HG02678 (cell line): ENCODE measurements around the gene PIK3C2B.
"Not testable (repeated sequence)": the region's sequence is repeated elsewhere in the genome, so short reads cannot be mapped to it uniquely, and the experiment has no call there.

Source experiments
- ATAC-seq: cut with Tn5 transposase; IDR thresholded peaks from one replicate; pipeline ENCODE4 v1.9.1; 2021; ENCODE audit warnings: mild to moderate bottlenecking, moderate library complexity; ENCODE audit not compliant: unreplicated experiment

Gene PIK3C2B, protein sequence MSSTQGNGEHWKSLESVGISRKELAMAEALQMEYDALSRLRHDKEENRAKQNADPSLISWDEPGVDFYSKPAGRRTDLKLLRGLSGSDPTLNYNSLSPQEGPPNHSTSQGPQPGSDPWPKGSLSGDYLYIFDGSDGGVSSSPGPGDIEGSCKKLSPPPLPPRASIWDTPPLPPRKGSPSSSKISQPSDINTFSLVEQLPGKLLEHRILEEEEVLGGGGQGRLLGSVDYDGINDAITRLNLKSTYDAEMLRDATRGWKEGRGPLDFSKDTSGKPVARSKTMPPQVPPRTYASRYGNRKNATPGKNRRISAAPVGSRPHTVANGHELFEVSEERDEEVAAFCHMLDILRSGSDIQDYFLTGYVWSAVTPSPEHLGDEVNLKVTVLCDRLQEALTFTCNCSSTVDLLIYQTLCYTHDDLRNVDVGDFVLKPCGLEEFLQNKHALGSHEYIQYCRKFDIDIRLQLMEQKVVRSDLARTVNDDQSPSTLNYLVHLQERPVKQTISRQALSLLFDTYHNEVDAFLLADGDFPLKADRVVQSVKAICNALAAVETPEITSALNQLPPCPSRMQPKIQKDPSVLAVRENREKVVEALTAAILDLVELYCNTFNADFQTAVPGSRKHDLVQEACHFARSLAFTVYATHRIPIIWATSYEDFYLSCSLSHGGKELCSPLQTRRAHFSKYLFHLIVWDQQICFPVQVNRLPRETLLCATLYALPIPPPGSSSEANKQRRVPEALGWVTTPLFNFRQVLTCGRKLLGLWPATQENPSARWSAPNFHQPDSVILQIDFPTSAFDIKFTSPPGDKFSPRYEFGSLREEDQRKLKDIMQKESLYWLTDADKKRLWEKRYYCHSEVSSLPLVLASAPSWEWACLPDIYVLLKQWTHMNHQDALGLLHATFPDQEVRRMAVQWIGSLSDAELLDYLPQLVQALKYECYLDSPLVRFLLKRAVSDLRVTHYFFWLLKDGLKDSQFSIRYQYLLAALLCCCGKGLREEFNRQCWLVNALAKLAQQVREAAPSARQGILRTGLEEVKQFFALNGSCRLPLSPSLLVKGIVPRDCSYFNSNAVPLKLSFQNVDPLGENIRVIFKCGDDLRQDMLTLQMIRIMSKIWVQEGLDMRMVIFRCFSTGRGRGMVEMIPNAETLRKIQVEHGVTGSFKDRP (N-terminal part only)

DNA sequence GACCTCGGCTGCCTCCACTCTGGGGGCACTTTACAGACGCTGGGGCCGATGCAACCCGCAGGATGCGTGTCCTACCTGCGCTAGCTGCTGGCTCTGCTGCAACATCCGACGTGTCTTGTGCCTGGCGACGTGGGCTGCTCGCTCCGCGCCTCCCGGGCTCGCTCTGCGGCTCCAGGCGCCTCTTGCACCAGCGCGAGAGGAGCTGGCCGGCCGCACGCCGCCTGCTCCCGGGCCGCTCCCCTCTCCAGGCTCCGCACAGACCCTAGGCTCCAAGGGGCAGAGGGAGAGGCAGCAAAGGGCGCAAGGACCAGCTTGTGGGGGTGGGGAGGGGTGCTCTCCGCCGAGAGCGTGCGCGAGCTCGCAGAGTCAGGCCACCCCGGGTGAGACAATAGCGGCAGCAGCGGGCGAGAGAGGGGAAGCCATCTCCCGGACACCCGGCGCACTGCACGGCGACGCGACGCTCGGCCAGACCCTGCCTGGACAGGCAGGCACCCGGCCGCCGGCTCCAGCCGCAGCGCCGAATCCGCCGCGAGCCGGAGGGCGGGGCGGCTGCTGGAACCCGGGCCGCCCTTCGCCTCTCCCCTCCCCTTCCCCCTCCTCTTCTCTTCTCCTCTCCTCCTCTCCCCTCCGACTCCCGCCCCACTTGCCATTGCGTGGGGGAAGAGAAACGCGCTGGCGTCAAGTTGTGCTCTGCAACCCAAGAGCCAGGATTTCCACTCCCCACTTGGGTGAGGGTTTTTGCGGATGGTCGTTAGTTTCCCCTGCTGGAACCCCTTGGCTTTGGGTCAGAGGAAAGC is at the start of gene PIK3C2B:
Gene PIK3C2B (minus strand): TSS at position 525 of the 797 bp plus-strand sequence. CDS start 25,003 bp downstream, outside the sequence.
- ATAC-seq = peak; percentile 80

DNA sequence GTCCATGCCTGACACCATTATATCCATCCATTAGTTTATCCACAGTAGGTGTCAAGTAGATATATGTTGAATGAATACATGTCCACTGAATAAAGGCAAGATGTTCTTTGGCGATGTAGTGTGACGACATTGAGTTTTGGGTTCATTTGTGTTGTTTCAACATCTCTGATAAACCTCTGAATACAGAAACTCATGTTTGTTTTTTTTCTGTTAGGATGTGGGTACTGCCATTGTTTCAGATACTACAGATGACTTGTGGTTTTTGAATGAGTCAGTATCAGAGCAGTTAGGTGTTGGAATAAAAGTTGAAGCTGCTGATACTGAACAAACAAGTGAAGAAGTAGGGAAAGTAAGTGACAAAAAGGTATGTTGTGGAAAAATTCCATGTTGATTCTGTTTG is 49.7 kb upstream of the PIK3C2B start:
- no peak for ATAC-seq

DNA sequence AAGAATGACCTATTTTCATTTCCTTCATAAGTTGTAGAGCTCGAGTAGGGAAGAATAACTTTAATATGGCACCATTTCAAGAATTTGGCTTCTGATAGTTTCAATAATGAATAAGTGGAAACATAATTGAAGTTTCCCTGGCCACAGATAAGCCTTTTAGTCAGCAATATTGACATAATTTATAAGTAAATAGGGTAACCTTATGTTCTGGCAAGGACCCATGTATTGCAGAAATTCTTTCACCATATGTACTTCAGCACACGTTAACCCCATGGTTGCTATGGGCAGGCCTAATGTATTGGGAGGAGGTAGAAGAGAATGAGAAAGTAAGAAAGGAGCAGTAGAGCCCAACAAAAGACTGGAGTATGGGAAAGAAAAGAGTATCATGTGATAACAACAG is 47.0 kb upstream of the PIK3C2B start:
- no peak for ATAC-seq

DNA sequence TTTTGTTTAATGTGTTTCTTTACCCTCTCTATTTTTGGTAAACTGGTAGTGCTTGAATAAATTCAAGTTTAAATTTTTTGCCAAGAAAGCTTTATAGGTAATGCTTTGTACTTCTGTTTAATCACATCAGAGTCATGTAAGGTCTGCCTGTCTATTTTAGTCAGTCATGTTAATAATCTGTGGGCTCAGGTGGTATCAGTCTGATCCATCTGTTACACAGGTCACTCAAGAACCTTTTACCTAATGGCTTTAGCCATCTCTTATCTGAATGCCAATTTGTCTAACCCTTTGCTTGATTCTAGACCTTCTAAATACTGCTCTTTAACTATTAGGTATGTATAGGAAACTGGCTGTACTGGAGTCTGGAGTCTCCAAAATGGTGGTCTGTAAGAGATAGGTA is 38.2 kb upstream of the PIK3C2B start:
- no peak for ATAC-seq

DNA sequence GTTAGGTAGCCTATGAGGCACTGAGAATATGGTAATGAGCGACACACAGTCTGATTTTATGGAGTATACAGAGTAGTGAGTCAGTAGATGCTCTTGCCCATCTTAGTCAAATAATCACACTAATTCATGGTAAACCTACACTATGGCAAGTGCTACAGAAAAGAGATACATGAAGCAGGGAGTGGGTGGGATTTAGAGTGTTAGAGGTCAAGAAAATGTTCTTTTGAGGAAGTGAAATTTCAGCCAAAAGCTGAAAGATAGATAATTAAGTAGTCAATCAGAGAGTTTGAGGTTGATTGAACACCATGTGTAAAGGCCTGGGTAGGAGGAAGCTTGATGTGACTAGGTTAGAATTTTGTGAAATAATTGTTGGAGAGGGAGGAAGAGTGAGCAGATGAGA is 36.3 kb upstream of the PIK3C2B start:
- ATAC-seq = peak; percentile 85

DNA sequence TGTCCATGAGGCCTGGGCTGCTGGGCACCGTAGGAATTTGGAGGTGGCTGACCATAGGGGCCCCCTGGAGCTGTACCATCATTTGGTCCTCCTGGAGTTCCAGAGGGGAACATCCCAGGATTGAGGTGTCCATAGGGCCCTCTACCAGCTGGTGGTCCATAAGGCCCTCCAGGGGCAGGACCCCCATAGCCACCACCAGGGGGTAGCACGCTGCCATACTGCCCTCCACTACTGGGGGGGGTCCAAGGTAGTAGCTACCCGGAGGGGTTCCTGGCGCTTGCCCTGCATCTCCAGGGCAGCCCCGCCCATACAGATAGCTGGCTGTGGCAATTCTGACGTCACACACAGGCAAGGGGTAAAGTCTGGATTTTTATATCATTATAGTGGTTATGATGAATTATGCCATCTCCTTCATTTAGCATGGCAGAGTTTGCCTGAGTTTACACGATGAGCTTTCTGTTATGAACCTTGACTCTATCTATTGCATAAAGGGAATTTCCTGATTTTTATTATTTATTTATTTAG is 34.8 kb upstream of the PIK3C2B start:
- no peak for ATAC-seq

DNA sequence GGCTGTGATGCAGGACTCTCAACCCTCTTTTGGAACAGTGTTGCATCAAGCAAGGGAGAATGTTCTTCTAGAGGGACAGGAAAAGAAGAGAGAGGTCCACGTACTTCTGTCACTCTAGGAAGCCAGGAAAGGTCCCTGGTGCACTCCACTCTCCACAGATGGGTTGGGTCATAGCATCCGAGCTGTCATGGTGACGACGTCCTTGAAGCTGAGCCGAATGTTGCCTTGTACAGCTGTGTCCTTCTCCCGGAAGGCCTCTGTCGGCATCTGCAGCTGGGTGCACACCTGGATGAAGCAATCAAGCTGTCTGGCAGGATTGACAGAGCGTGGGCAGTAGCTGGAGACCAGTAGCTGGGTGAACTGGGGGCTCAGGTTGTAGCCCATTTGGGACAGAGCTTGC is 34.1 kb upstream of the PIK3C2B start:
- no peak for ATAC-seq

DNA sequence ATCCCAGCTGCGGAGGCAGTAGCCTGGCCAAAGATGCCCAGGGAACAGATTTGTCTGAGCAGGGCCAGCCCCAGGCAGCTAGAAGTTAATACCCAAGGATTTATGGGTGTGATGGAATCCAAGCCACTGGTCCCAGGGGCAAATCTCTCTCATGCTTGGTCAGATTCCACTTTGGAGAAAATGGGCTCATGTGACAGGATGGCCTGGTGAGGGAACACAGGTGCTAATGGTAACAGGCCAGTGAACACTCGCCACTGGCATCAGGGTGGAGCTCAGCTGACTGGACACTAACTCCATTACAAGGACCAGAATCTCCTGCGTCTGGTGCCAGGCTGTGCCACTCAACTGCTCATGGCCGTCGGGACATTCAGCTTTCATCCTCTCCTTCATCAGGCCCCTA is 33.6 kb upstream of the PIK3C2B start:
- ATAC-seq = no peak

DNA sequence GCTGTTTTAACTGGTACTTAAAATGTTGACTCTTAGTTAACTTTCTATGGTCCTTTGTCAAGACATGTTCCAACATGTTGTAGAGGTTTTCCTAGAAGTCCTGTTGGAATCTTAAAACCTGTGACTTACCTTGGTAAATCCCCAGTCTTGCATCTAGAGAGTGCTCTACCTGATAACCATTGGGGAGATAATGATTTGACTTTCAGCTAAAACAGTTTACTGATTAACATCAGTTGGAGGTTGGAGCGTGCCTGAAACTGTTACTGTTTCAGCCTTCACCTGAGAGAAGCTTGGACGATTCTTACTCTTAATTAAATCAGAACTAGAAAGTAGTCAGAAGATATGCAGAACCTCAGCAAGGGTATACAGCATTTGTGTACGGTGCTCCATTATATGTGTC is 30.4 kb upstream of the PIK3C2B start:
- peak; percentile 54 for ATAC-seq

DNA sequence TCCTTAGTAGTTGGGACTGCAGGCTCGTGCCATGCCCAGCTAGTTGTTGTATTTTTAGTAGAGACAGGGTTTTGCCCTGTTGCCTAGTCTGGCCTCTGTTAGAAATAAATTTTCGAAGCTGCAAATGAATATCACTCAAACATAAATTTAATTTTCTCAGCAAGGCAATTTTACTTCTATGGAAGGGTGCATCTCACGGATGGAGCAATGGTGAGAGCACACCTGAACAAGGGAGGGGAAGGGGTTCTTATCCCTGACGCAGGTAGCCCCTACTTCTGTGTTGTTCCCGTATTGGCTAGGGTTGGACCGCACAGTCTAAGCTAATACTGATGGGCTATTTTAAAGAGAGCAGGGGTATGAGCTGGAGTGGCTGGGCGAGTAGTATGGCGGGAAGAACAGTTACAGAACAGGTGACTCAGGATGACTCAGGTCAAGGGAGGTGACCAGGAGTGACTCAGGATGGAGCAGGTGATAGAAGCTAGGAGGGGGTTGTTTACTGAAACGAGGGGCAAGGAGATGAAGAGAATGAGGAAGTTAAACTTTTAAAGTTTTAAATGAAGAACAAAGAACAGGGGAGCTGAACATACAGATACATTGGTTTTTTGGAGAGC is 29.1 kb upstream of the PIK3C2B start:
- ATAC-seq = no peak

DNA sequence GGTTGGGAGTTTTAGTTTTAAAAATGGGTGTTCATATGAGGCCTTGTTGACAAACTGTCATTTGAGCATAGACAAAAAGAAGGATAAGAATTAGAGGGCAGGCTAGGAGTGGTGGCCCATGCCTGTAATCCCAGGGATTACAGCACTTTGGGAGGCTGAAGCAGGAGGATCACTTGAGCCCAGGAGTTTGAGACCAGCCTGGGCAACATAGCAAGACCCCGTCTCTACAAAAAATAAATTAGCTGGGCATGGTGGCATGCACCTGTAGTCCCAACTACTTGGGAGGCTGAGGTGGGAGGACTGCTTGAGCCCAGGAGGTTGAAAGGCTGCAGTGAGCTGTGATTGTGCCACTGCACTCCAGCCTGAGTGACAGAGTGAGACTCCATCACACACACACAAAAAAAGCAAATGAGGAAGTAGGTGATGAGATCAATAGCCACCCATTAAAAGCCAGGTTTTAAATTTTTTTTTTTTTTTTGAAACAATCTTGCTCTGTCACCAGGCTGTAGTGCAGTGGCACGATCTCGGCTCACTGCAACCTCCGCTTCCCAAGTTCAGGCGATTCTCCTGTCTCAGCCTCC is 27.4 kb upstream of the PIK3C2B start:
- not testable (repeated sequence) for ATAC-seq

DNA sequence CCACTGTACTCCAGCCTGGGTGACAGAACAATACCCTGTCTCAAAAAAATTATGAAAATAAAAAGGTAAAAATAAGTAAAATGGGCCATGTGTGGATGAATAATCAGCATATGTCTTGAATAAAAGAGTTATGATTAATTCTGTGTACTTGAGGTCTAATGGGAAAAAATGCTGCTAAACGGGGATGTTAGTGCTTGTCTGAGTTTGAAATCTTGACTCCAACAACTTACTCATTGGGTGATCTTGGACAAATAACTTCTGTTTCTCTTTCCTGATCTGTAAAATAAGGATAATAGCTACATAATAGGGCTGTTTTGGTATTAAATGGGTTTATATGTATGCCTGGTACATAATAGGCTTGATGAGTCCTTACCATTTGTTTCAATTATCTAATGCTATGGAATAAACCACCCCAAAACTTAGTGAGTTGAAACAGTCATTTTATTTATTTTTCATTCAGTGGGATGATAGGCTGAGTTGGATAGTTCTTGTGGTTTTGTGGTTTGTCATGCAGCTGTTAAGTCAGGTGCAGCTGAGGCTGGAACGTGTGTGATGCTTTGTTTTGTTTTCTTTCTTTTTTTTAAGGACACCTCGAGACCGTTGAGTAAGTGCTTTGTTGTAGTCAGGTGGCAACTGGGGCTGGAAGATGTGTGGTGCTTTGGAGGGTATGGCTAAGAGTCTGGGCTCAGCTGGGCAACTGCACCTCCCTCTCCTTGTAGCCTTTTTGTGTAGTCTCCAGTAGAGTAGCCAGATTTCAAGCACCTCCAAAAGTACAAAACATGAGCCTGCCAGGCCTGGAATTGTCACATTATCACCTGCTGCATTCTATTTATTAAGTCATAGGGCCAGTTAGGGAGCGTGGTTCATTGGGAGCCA is 26.5 kb upstream of the PIK3C2B start:
- ATAC-seq = peak; percentile 55

DNA sequence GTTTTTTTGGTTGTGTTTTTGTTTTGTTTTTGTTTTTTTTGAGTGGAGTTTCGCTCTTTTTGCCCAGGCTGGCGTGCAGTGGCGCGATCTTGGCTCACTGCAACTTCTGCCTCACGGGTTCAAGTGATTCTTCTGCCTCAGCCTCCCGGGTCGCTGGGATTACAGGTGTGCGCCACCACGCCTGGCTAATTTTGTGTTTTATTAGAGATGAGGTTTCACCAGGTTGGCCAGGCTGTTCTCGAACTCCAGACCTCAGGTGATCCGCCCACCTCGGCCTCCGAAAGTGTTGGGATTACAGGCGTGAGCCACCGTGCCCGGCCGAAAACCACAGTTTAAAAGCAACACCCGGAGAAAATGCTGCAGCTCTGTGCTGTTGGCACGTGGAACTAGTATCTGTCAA is 22.8 kb upstream of the PIK3C2B start:
- not testable (repeated sequence) for ATAC-seq

DNA sequence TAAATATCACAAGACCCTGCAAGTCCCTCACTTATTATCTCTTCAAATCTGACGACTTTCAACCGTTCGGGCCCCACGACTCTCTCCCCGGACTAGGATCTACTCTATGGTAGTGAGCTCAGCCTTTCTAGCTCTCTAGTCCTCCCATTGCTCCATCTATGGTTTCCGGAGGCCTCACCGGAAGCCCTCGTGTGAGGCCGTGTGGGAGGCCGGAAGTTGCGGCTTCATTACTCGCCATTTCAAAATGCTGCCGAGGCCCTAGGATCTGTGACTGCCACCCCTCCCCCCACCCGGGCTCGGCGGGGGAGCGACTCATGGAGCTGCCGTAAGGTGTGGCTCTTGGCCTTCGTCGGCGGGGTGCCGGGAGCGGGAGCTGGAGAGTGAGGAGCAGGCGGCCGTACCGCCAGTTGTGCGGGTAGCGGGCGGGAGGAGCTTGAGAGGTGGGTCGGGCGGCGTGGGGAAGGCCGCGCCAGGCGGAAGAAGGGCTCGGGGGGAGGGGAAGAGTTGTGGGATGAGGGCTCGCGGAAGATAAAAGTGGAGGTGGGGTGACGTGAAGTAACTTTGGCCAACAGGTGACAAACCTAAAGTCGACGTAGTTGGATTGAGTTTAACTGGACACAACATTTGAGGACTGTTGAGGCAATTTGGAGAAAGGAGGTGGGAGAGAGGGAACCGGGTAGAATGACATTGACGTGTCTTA is 21.7 kb upstream of the PIK3C2B start, which contains the start of gene MDM4:
Gene MDM4 (plus strand): TSS at position 227 of the 700 bp plus-strand sequence. CDS start 9,113 bp downstream, outside the sequence.
- peak; percentile 83 for ATAC-seq

DNA sequence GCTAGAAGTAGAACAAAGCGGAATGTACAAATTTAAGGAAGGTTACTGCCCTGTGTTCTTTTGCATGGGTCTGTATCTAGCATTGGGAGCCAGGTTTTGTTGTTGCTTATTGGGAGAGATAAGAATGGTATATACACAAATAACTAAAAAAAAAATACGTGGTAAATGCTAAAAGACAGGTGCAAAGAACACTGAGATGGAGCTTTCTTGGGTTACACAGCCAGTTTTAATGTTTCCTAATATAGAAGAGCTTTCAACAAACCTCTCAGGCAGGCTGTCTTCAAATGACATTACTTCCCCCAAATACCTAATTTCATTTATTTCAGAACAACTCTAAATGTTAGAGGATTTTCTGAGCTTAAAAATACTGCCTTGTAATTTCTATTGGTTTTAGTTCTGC is 20.2 kb upstream of the PIK3C2B start:
- ATAC-seq = no peak

DNA sequence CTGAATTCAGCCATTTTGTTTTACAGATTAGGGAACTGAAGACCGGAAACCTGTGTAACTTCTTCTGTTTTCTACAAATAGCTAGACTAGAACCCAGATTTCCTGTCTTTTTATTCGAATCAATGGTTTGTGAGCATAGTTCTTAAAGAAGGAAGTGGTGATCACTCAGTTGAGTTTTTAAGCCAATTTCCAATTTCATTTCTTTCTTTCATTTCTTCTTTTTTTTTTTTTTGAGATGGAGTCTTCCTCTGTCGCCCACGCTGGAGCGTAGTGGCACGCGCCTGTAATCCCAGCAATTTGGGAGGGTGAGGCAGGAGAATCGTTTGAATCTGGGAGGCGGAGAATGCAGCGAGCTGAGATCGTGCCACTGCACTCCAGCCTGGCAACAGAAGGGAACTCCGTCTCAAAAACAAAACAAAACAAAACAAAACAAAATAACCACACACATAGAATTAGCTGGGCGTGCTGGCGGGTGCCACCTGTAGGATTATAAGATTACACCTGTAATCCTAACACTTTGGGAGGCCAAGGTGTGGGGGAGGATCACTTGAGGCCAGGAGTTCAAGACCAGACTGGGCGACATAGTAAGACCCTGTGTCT is 18.6 kb upstream of the PIK3C2B start:
- ATAC-seq = peak; percentile 40

DNA sequence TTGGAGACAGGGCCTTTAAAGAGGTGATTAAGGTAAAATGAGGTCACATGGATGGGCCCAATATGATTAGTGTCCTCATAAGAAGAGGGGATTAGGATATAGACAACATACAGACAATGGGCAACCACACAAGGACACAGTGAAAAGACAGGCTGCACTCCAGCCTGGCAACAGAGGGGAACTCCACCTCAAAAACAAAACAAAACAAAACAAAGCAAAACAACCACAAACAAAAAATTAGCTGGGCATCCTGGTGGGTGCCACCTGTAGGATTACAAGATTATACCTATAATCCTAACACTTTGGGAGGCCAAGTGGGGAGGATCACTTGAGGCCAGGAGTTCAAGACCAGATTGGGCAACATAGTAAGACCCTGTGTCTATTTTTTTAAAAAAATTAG is 16.8 kb upstream of the PIK3C2B start:
- no peak for ATAC-seq
